GM18870 (cell line): ENCODE data around the gene CD3E.

Experiments
- ATAC-seq: cut with Tn5 transposase; IDR thresholded peaks from one replicate; pipeline ENCODE4 v1.9.1; 2021; ENCODE audit warnings: moderate library complexity; ENCODE audit not compliant: unreplicated experiment

The CD3E gene

GRCh38 chr11:118321386-118322082, 17.0 kb downstream of the CD3E start:
- ATAC-seq, result no peak

- no peak for ATAC-seq
These were observed 18.2 kb downstream of the CD3E start for GRCh38 chr11:118322721-118323120.

GRCh38 chr11:118325283-118325682, 20.8 kb downstream of the CD3E start:
- ATAC-seq, result no peak

- ATAC-seq, result no peak
These were observed 24.2 kb downstream of the CD3E start for GRCh38 chr11:118328745-118329144.

- ATAC-seq, result no peak
These were observed 30.2 kb downstream of the CD3E start for GRCh38 chr11:118334745-118335144.

GRCh38 chr11:118338637-118339061, 34.1 kb downstream of the CD3E start:
- no peak for ATAC-seq

GRCh38 chr11:118339281-118339961, 34.9 kb downstream of the CD3E start:
- no peak for ATAC-seq

- ATAC-seq, result no peak
These were observed 35.9 kb downstream of the CD3E start for GRCh38 chr11:118340449-118340848.

- no peak for ATAC-seq
These were observed 36.7 kb downstream of the CD3E start for GRCh38 chr11:118341261-118341660.

- no peak for ATAC-seq
These were observed 37.4 kb downstream of the CD3E start for GRCh38 chr11:118341815-118342489.

- no peak for ATAC-seq
These were observed 38.1 kb downstream of the CD3E start, which contains the start of gene CD3D for GRCh38 chr11:118342503-118343161. Gene CD3D, minus strand, starts transcription at chr11:118342705. Its CDS starts 98 bp downstream, at chr11:118342607.

- ATAC-seq, result no peak
These were observed 38.7 kb downstream of the CD3E start for GRCh38 chr11:118343248-118343647.

GRCh38 chr11:118343981-118344515, 39.5 kb downstream of the CD3E start, which contains the start of gene CD3G:
Gene CD3G, plus strand, starts transcription at chr11:118344344. Its CDS starts 80 bp downstream, at chr11:118344424.
- no peak for ATAC-seq

GRCh38 chr11:118349475-118349874, 44.9 kb downstream of the CD3E start:
- no peak for ATAC-seq

- ATAC-seq, result no peak
These were observed 48.7 kb downstream of the CD3E start for GRCh38 chr11:118353084-118353710.

- ATAC-seq, result no peak
These were observed 53.5 kb downstream of the CD3E start for GRCh38 chr11:118358071-118358470.

- ATAC-seq, result peak; percentile 76
These were observed 54.9 kb downstream of the CD3E start, which contains the start of gene UBE4A for GRCh38 chr11:118359295-118359958. Gene UBE4A, plus strand, starts transcription at chr11:118359600. Its CDS starts 5,481 bp downstream, at chr11:118365081.

GRCh38 chr11:118364956-118365615, 60.6 kb downstream of the CD3E start:
- ATAC-seq, result no peak
